Measurements from ENCODE around the gene ARHGEF39.

ARHGEF39 gene

DNA sequence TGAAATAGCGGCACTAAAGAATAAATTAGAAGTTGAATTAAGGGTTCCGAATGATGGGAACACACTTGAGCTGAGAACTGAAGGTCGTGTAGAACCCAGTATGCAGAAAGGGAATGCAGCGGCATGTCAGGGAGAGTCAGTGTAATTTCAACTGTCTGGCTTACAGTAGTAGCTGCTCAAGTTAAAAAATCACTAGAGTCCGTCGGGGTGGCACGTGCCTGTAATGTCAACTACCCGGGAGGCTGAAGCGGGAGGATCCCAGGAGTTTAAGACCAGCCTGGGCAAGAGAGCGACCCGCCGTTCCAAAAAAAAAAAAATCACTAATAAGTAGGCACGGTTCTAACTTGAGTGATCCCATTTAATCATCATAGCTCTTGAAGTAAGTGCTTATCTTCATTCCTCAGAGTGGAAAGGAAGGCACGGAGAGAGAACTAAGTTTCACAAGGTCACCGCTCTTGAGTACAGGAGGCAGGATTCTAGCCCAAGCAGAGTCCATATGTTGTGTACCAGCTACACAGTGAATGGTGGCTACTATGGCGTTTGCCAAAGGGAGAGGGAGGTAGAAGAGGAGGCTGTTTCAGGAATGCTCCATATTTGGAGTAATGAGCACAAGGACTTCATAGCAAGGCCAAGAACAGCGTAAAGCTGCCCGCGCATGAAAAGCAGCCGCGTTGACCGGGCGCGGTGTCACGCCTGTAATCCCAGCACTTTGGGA lies 8.0 kb downstream of the ARHGEF39 start:
- TF ChIP-seq, protein P1, sequence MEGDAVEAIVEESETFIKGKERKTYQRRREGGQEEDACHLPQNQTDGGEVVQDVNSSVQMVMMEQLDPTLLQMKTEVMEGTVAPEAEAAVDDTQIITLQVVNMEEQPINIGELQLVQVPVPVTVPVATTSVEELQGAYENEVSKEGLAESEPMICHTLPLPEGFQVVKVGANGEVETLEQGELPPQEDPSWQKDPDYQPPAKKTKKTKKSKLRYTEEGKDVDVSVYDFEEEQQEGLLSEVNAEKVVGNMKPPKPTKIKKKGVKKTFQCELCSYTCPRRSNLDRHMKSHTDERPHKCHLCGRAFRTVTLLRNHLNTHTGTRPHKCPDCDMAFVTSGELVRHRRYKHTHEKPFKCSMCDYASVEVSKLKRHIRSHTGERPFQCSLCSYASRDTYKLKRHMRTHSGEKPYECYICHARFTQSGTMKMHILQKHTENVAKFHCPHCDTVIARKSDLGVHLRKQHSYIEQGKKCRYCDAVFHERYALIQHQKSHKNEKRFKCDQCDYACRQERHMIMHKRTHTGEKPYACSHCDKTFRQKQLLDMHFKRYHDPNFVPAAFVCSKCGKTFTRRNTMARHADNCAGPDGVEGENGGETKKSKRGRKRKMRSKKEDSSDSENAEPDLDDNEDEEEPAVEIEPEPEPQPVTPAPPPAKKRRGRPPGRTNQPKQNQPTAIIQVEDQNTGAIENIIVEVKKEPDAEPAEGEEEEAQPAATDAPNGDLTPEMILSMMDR (conservative IDR thresholded peaks at IDR 0.05), result no peak
- no peak for TF ChIP-seq ZFX (IDR thresholded peaks at IDR 0.05)
- H3K27ac ChIP-seq, result peak overlapping the region; percentile 80

DNA sequence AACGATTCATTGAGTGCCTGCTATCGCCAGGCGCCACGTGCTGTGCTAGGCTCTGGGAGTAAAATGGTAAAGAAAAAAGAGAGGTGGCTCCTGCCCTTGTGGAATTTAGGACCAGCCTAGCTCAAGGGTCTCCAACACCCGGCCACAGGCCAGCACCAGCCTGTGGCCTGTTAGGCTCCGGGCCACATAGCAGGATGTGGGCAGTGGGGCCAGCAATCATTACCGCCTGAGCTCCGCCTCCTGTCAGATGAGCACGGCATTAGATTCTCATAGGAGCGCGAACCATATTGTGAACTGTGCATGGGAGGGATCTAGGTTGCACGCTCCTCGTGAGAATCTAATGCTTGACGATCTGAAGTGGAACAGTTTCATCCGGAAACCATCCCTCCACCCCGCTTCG lies 8.6 kb downstream of the ARHGEF39 start:
- no peak overlapping the region for H3K27ac ChIP-seq
- no peak for TF ChIP-seq ZFX (IDR thresholded peaks at IDR 0.05)
- TF ChIP-seq, protein P1 (conservative IDR thresholded peaks at IDR 0.05), result no peak

GRCh38 chr9:35653611-35654010 lies 11.4 kb downstream of the ARHGEF39 start:
- H3K27ac ChIP-seq, result no peak overlapping the region
- no peak for TF ChIP-seq ZFX (IDR thresholded peaks at IDR 0.05)
- TF ChIP-seq, protein P1 (conservative IDR thresholded peaks at IDR 0.05), result no peak

GRCh38 chr9:35652829-35653209 lies 12.2 kb downstream of the ARHGEF39 start:
- H3K27ac ChIP-seq, result no peak overlapping the region
- TF ChIP-seq, protein P1 (conservative IDR thresholded peaks at IDR 0.05), result no peak
- no peak for TF ChIP-seq ZFX (IDR thresholded peaks at IDR 0.05)

GRCh38 chr9:35651956-35652828 lies 12.8 kb downstream of the ARHGEF39 start:
- no peak overlapping the region for H3K27ac ChIP-seq

DNA sequence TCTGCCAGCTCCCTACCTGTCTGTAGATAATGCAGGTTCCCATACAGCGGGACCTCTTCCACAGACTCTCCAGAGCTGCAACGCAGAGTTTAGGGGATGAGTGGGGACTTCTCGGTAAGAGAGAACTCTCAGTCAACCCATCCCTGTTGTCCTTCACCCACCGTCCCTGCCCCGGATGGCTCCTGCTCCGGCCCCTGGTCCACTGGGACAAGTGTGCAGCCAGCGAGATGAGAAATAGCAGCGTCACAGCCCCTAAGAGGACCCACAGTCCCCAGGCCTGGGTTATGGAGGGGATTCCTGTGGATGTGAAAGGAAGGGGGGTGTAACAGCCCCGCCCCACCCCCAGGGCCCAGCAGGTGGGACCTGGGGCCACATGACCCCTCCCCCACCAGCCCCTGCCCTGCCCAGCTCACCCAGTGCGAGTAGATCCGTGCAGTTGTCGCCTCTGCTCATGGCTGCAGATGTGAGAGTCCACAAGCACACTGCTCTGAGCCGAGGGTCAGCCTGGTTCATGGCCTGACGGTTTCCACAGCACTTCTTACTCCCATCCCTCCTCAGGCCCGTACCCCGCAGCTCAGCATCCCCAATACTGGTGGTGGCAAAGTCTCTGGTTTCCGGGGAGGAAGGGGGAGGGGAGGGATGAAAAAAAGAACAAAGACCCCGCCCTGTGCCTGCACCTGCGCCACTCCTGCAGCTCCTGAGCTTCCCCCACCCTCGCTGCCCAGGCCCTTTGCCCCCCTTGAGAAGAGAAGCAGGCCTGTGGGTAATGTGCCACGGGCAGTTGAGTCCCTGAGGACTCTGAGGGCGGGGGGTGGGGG lies 14.4 kb downstream of the ARHGEF39 start, which contains the start of gene SIT1:
Gene SIT1, minus strand, starts transcription at position 591 of the 818 bp plus-strand sequence. Its CDS starts 78 bp downstream, at position 513.
- TF ChIP-seq, protein P1 (conservative IDR thresholded peaks at IDR 0.05), result no peak
- TF ChIP-seq ZFX (IDR thresholded peaks at IDR 0.05), result no peak
- no peak within 1 kb of the TSS for H3K27ac ChIP-seq

More at GRCh38 chr9:35651956-35652828, 12.8 kb downstream of the ARHGEF39 start:
- TF ChIP-seq, protein P1 (conservative IDR thresholded peaks at IDR 0.05), result no peak
- no peak for TF ChIP-seq ZFX (IDR thresholded peaks at IDR 0.05)
